HEK293 (cell line): ENCODE results near the gene NECAP2.

ENCODE experiments used
- CTCF ChIA-PET: fragments of 350-600 bp; formaldehyde crosslinking; extraction: SDS; loops from one replicate; lab custom pipeline; 2021; ENCODE audit warnings: antibody characterized with exemption; lab: Yijun Ruan, JAX
- POLR2A ChIA-PET: fragments of 300-600 bp; formaldehyde crosslinking; extraction: SDS; loops from one replicate; lab custom pipeline; 2020; ENCODE audit warnings: antibody characterized with exemption, inconsistent platforms; lab: Yijun Ruan, JAX
- H3K27ac ChIP-seq: fragments of 200-500 bp; sonication (Bioruptor generic); 2 replicates; pipeline ENCODE4 v1.5.1; 2014; ENCODE audit warnings: low read depth, low read length, control low read depth, inconsistent platforms; ENCODE audit errors: extremely low read depth
- H3K36me3 ChIP-seq, 2 experiments: fragments of 200-500 bp in 1 of 2; sonication (Bioruptor generic) in 1 of 2; 1 replicate in 1 of 2; 2 replicates in 1 of 2; pipeline ENCODE4 v1.5.1; 2014 to 2017; ENCODE audit warnings: inconsistent platforms in 2 of 2, low read length in 2 of 2; ENCODE audit not compliant: control insufficient read depth in 2 of 2, insufficient read depth in 1 of 2
- H3K4me1 ChIP-seq: fragments of 200-500 bp; sonication (Bioruptor generic); 2 replicates; pipeline ENCODE4 v1.5.1; 2014; ENCODE audit warnings: mild to moderate bottlenecking, low read length, inconsistent platforms; ENCODE audit not compliant: control insufficient read depth, insufficient read depth
- H3K4me3 ChIP-seq: 2 replicates; pipeline ENCODE4 v1.5.1; 2011; ENCODE audit warnings: low read depth, mild to moderate bottlenecking, control low read depth, low read length, moderate library complexity
- H3K9me3 ChIP-seq: fragments of 200-500 bp; sonication (Bioruptor generic); 2 replicates; pipeline ENCODE4 v1.5.1; 2014; ENCODE audit warnings: low read depth, low read length, inconsistent platforms; ENCODE audit not compliant: control insufficient read depth, insufficient read depth
- BCL6B ChIP-seq: fragments of 450-650 bp; formaldehyde crosslinking; IDR thresholded peaks from 2 replicates; pipeline ENCODE4 v1.5.1; 2017; ENCODE audit warnings: missing biosample characterization, missing genetic modification characterization
- HIC1 ChIP-seq: fragments of 450-650 bp; formaldehyde crosslinking; IDR thresholded peaks from 2 replicates; pipeline ENCODE4 v1.5.1; 2016; ENCODE audit warnings: missing biosample characterization, missing genetic modification characterization
- SCRT1 ChIP-seq: fragments of 450-650 bp; formaldehyde crosslinking; IDR thresholded peaks from 2 replicates; pipeline ENCODE4 v1.5.1; 2016; ENCODE audit warnings: missing biosample characterization, missing genetic modification characterization, borderline replicate concordance
- ZFP41 ChIP-seq: fragments of 450-650 bp; formaldehyde crosslinking; IDR thresholded peaks from 2 replicates; pipeline ENCODE4 v1.5.1; 2016; ENCODE audit warnings: missing biosample characterization, missing genetic modification characterization, borderline replicate concordance
- ZNF10 ChIP-seq: fragments of 450-650 bp; formaldehyde crosslinking; IDR thresholded peaks from 2 replicates; pipeline ENCODE4 v1.5.1; 2017; ENCODE audit warnings: missing biosample characterization, missing genetic modification characterization
- ZNF18 ChIP-seq: fragments of 450-650 bp; formaldehyde crosslinking; IDR thresholded peaks from 2 replicates; pipeline ENCODE4 v1.5.1; 2016; ENCODE audit warnings: missing biosample characterization, missing genetic modification characterization
- ZNF202 ChIP-seq: fragments of 450-650 bp; formaldehyde crosslinking; IDR thresholded peaks from 2 replicates; pipeline ENCODE4 v1.5.1; 2016; ENCODE audit warnings: missing biosample characterization, missing genetic modification characterization, borderline replicate concordance
- ZNF24 ChIP-seq: fragments of 450-650 bp; formaldehyde crosslinking; IDR thresholded peaks from 2 replicates; pipeline ENCODE4 v1.5.1; 2016; ENCODE audit warnings: missing biosample characterization, missing genetic modification characterization
- ZNF280C ChIP-seq: fragments of 450-650 bp; formaldehyde crosslinking; IDR thresholded peaks from 2 replicates; pipeline ENCODE4 v1.5.1; 2016; ENCODE audit warnings: missing biosample characterization, missing genetic modification characterization
- ZNF302 ChIP-seq: fragments of 450-650 bp; formaldehyde crosslinking; IDR thresholded peaks from 2 replicates; pipeline ENCODE4 v1.5.1; 2016; ENCODE audit warnings: missing biosample characterization, missing genetic modification characterization, low read depth
- ZNF391 ChIP-seq: fragments of 450-650 bp; formaldehyde crosslinking; IDR thresholded peaks from 2 replicates; pipeline ENCODE4 v1.5.1; 2016; ENCODE audit warnings: low read depth, missing biosample characterization, missing genetic modification characterization, borderline replicate concordance
- ZNF449 ChIP-seq: fragments of 450-650 bp; formaldehyde crosslinking; IDR thresholded peaks from 2 replicates; pipeline ENCODE4 v1.5.1; 2017; ENCODE audit warnings: missing biosample characterization, mild to moderate bottlenecking, missing genetic modification characterization, moderate library complexity
- ZNF48 ChIP-seq: fragments of 450-650 bp; formaldehyde crosslinking; IDR thresholded peaks from 2 replicates; pipeline ENCODE4 v1.5.1; 2016; ENCODE audit warnings: missing biosample characterization, missing genetic modification characterization
- ZNF639 ChIP-seq: fragments of 450-650 bp; formaldehyde crosslinking; IDR thresholded peaks from 2 replicates; pipeline ENCODE4 v1.5.1; 2016; ENCODE audit warnings: missing biosample characterization, missing genetic modification characterization
- ZNF645 ChIP-seq: fragments of 450-650 bp; formaldehyde crosslinking; IDR thresholded peaks from 2 replicates; pipeline ENCODE4; 2016; ENCODE audit warnings: missing biosample characterization, missing genetic modification characterization
- ZNF677 ChIP-seq: fragments of 450-650 bp; IDR thresholded peaks from 2 replicates; pipeline ENCODE4 v1.5.0; 2018; ENCODE audit warnings: missing biosample characterization, mild to moderate bottlenecking, missing genetic modification characterization, moderate library complexity
- ZNF747 ChIP-seq: fragments of 450-650 bp; formaldehyde crosslinking; IDR thresholded peaks from 2 replicates; pipeline ENCODE4 v1.5.1; 2016; ENCODE audit warnings: missing biosample characterization, missing genetic modification characterization

The NECAP2 gene

GRCh38 chr1:16409536-16410152 is 30.9 kb upstream of the NECAP2 start (continued):
- TF ChIP-seq ZNF10 (no peak), ZFP41 (tag by site-specific recombination) (no peak)
- TF ChIP-seq, all 188 proteins: peak for 0

GRCh38 chr1:16410803-16411202 is 29.7 kb upstream of the NECAP2 start:
- H3K4me3 ChIP-seq: no peak overlapping the region
- H3K27ac ChIP-seq: no peak overlapping the region
- ChIA-PET CTCF (no interaction called here), POLR2A (no interaction called here)
- no peaks in the 10 kb centered on the region for H3K36me3 ChIP-seq
- no peaks in the 10 kb centered on the region for H3K4me1 ChIP-seq
- no peaks in the 10 kb centered on the region for H3K9me3 ChIP-seq
- TF ChIP-seq HIC1 (tag by site-specific recombination): no peak
- TF ChIP-seq ZNF645 (tag by site-specific recombination): no peak
- no peak for TF ChIP-seq ZNF391 (tag by site-specific recombination)
- TF ChIP-seq ZNF639 (tag by site-specific recombination): no peak
- no peak for TF ChIP-seq ZNF302 (tag by site-specific recombination)
- TF ChIP-seq ZNF18: no peak
- no peak for TF ChIP-seq ZNF48 (tag by site-specific recombination)
- TF ChIP-seq SCRT1 (tag by site-specific recombination): no peak
- no peak for TF ChIP-seq ZNF24 (tag by site-specific recombination)
- no peak for TF ChIP-seq ZNF677 (tag by site-specific recombination)
- TF ChIP-seq ZNF449 (tag by site-specific recombination): no peak
- no peak for TF ChIP-seq BCL6B (tag by site-specific recombination)
- TF ChIP-seq ZNF280C (tag by site-specific recombination): no peak
- TF ChIP-seq ZNF202 (tag by site-specific recombination): no peak
- TF ChIP-seq ZNF747 (tag by site-specific recombination): no peak
